Esophagus muscularis mucosa (tissue), 3 donors: ENCODE results near the gene ZBTB33.

Experiments used
- POLR2AphosphoS5 ChIP-seq, 2 donors: sonication (generic); formaldehyde crosslinking; IDR thresholded peaks; one replicate each; pipeline ENCODE4 v1.6.1; 2017; ENCODE audit warnings: antibody characterized with exemption in 2 of 2
- TF ChIP-seq, protein P1 (sequence below), 3 experiments: fragments of 200-600 bp in 2 of 3; fragments of 450-650 bp in 1 of 3; sonication (generic) in 2 of 3; IDR thresholded peaks; one replicate each; pipeline ENCODE4 v1.5.1; 2017 to 2019; ENCODE audit warnings: antibody characterized with exemption in 3 of 3, mild to moderate bottlenecking in 2 of 3, moderate library complexity in 1 of 3

DNA sequence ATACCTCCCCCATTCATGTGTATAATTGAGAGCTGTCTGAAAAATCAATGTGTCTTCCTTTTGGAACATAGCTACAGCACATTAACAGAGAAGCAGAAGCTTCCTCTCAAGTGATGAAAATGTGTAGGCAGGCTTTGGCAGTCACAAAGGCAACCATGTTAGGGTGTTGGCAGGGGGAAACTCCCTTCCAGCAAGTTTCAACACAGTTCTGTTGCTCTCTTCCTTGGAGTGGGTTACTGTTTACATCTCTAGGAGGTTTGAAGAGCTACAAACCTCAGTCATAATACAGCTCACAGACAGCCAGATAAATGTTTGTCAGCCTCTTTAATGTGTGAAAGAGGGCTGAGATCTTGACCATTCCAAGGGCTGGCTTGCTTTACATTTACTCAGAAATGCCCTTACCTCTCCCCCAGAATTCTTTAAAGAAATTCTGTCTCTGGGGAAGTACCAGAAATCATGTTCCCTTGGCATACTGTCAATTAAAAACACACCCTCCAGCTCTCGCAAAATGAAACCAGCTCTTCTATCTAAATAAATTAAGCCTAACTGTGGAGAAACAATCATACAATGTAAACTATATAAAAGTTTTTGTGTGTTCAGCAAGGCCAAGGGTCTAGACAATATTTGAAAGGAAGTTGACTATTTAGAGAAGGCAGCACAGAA lies 18.9 kb downstream of the ZBTB33 start:
- TF ChIP-seq, protein P1, sequence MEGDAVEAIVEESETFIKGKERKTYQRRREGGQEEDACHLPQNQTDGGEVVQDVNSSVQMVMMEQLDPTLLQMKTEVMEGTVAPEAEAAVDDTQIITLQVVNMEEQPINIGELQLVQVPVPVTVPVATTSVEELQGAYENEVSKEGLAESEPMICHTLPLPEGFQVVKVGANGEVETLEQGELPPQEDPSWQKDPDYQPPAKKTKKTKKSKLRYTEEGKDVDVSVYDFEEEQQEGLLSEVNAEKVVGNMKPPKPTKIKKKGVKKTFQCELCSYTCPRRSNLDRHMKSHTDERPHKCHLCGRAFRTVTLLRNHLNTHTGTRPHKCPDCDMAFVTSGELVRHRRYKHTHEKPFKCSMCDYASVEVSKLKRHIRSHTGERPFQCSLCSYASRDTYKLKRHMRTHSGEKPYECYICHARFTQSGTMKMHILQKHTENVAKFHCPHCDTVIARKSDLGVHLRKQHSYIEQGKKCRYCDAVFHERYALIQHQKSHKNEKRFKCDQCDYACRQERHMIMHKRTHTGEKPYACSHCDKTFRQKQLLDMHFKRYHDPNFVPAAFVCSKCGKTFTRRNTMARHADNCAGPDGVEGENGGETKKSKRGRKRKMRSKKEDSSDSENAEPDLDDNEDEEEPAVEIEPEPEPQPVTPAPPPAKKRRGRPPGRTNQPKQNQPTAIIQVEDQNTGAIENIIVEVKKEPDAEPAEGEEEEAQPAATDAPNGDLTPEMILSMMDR (IDR thresholded peaks at IDR 0.05) = no peak
- TF ChIP-seq POLR2AphosphoS5 (IDR thresholded peaks at IDR 0.05) = no peak
